NT2/D1 (cell line): ENCODE measurements around the gene TMEM115.

Experiments used
- YY1 ChIP-seq: IDR thresholded peaks from 2 replicates; pipeline ENCODE4 v1.6.1; 2011; ENCODE audit not compliant: insufficient read length, insufficient read depth
- ZNF274 ChIP-seq: IDR thresholded peaks from 2 replicates; pipeline ENCODE4 v1.6.1; 2011; ENCODE audit warnings: mild to moderate bottlenecking, low read depth, low read length

DNA sequence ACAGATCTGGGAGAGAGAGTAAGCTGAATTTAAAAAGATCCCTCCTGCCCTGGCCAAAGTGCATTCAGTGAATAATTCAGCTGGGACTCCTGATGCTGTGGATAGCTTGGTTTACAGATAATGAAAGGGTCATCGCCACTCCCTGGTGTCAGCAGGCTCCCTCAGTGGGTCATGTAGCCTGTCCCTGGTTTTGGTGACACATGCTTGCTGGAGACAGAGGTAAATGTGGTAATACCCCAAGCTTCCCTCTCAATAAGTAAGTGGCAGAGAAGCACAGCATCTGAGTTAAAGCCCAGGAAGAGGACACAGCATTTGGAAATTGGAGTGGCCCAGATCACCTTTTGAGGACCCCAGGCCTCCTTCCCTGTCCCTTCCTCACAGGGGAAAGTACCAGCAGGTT is 1.8 kb downstream of the TMEM115 start:
- TF ChIP-seq ZNF274 (no peak), YY1 (no peak)
